NCI-H2196 (cell line): ENCODE data around the gene GALNT2.

Experiments
- DNase-seq: peaks from one replicate; lab custom pipeline; 2025; ENCODE audit not compliant: unreplicated experiment; lab: John Stamatoyannopoulos, UW

The GALNT2 gene

GRCh38 chr1:230287674-230288315 lies 220.8 kb downstream of the GALNT2 start:
- no peak for DNase-seq

- DNase-seq: no peak
Observed at GRCh38 chr1:230288641-230289349, 221.8 kb downstream of the GALNT2 start.

GRCh38 chr1:230289350-230289644 lies 222.3 kb downstream of the GALNT2 start:
- no peak for DNase-seq

GRCh38 chr1:230291731-230292620 lies 224.9 kb downstream of the GALNT2 start:
- no peak for DNase-seq

- peak; percentile 60 for DNase-seq
Observed at GRCh38 chr1:230292689-230293389, 225.8 kb downstream of the GALNT2 start.

- no peak for DNase-seq
Observed at GRCh38 chr1:230293390-230293700, 226.3 kb downstream of the GALNT2 start.

- no peak for DNase-seq
Observed at GRCh38 chr1:230295367-230295766, 228.3 kb downstream of the GALNT2 start.

- DNase-seq: no peak
Observed at GRCh38 chr1:230299191-230300006, 232.4 kb downstream of the GALNT2 start.

- no peak for DNase-seq
Observed at GRCh38 chr1:230300322-230301301, 233.6 kb downstream of the GALNT2 start.

GRCh38 chr1:230301322-230301721 lies 234.3 kb downstream of the GALNT2 start:
- no peak for DNase-seq

GRCh38 chr1:230301822-230302221 lies 234.8 kb downstream of the GALNT2 start:
- no peak for DNase-seq

GRCh38 chr1:230303069-230303468 lies 236.0 kb downstream of the GALNT2 start:
- DNase-seq: no peak

- DNase-seq: peak; percentile 72
Observed at GRCh38 chr1:230303822-230304221, 236.8 kb downstream of the GALNT2 start.

- DNase-seq: no peak
Observed at GRCh38 chr1:230306169-230306568, 239.1 kb downstream of the GALNT2 start.

GRCh38 chr1:230307213-230307612 lies 240.2 kb downstream of the GALNT2 start:
- DNase-seq: no peak

- peak; percentile 94 for DNase-seq
Observed at GRCh38 chr1:230308039-230308438, 241.0 kb downstream of the GALNT2 start.

GRCh38 chr1:230308821-230309220 lies 241.8 kb downstream of the GALNT2 start:
- DNase-seq: no peak

GRCh38 chr1:230309646-230310177 lies 242.7 kb downstream of the GALNT2 start:
- DNase-seq: no peak
